ENCODE data around the gene GMPPA.

Gene GMPPA

GRCh38 chr2:219475278-219475677, 23.4 kb upstream of the GMPPA start:
- H3K4me3 ChIP-seq (ENCODE audit: low read depth, low read length) = no peak overlapping the region
- no peak for DNase-seq (ENCODE audit: low read depth)
- TF ChIP-seq CTCF (IDR thresholded peaks at IDR 0.05; ENCODE audit: low read depth, low read length) (no peak), MYC (IDR thresholded peaks at IDR 0.05; ENCODE audit: low read depth, low read length) (no peak), MAX (IDR thresholded peaks at IDR 0.05; ENCODE audit: low read depth, low read length) (no peak), POLR2A (IDR thresholded peaks at IDR 0.05; ENCODE audit: extremely low read depth, insufficient read length) (no peak)

- no peak for TF ChIP-seq MYC (IDR thresholded peaks at IDR 0.05; ENCODE audit: low read depth, low read length)
- TF ChIP-seq CTCF (IDR thresholded peaks at IDR 0.05; ENCODE audit: low read depth, low read length) = peak; percentile 97
- TF ChIP-seq POLR2A (IDR thresholded peaks at IDR 0.05; ENCODE audit: extremely low read depth, insufficient read length) = no peak
- TF ChIP-seq MAX (IDR thresholded peaks at IDR 0.05; ENCODE audit: low read depth, low read length) = no peak
- DNase-seq (ENCODE audit: low read depth) = peak; percentile 70
- H3K4me3 ChIP-seq (ENCODE audit: low read depth, low read length) = no peak overlapping the region
These were observed 22.7 kb upstream of the GMPPA start for GRCh38 chr2:219475697-219476651.

- DNase-seq (ENCODE audit: low read depth) = peak; percentile 37
- no peak overlapping the region for H3K4me3 ChIP-seq (ENCODE audit: low read depth, low read length)
These were observed 22.0 kb upstream of the GMPPA start for GRCh38 chr2:219476652-219477151.

GRCh38 chr2:219477179-219477578, 21.5 kb upstream of the GMPPA start:
- H3K4me3 ChIP-seq (ENCODE audit: low read depth, low read length) = no peak overlapping the region
- DNase-seq (ENCODE audit: low read depth) = no peak
- TF ChIP-seq CTCF (IDR thresholded peaks at IDR 0.05; ENCODE audit: low read depth, low read length) = no peak
- TF ChIP-seq MYC (IDR thresholded peaks at IDR 0.05; ENCODE audit: low read depth, low read length) = no peak
- TF ChIP-seq MAX (IDR thresholded peaks at IDR 0.05; ENCODE audit: low read depth, low read length) = no peak
- TF ChIP-seq POLR2A (IDR thresholded peaks at IDR 0.05; ENCODE audit: extremely low read depth, insufficient read length) = no peak

More at GRCh38 chr2:219476652-219477151, 22.0 kb upstream of the GMPPA start:
- no peak for TF ChIP-seq POLR2A (IDR thresholded peaks at IDR 0.05; ENCODE audit: extremely low read depth, insufficient read length)
- TF ChIP-seq MAX (IDR thresholded peaks at IDR 0.05; ENCODE audit: low read depth, low read length) = no peak
- TF ChIP-seq CTCF (IDR thresholded peaks at IDR 0.05; ENCODE audit: low read depth, low read length) = no peak
- no peak for TF ChIP-seq MYC (IDR thresholded peaks at IDR 0.05; ENCODE audit: low read depth, low read length)

- no peak overlapping the region for H3K4me3 ChIP-seq (ENCODE audit: low read depth, low read length)
- TF ChIP-seq MAX (IDR thresholded peaks at IDR 0.05; ENCODE audit: low read depth, low read length) (no peak), POLR2A (IDR thresholded peaks at IDR 0.05; ENCODE audit: extremely low read depth, insufficient read length) (no peak), CTCF (IDR thresholded peaks at IDR 0.05; ENCODE audit: low read depth, low read length) (no peak), MYC (IDR thresholded peaks at IDR 0.05; ENCODE audit: low read depth, low read length) (no peak)
These were observed 20.9 kb upstream of the GMPPA start for GRCh38 chr2:219477815-219478214.

More at GRCh38 chr2:219477815-219478214, 20.9 kb upstream of the GMPPA start:
- no peak for DNase-seq (ENCODE audit: low read depth)
